Left ventricle myocardium inferior (tissue), 1 donor: ENCODE data around the gene LRRC8E. TPM values are rescaled to one million over a fixed set of nuclear protein-coding genes. Genes with fewer than 3 reads are reported as not detected.

Source experiments
- DNase-seq: peaks from one replicate; pipeline ENCODE4 v3.0.0-alpha.2; 2020
- H3K27ac ChIP-seq: fragments of 200-600 bp; replicated peaks from 2 replicates; pipeline ENCODE4 v1.8.0; 2021
- H3K27me3 ChIP-seq: fragments of 200-600 bp; 2 replicates; pipeline ENCODE4 v1.8.0; 2021; ENCODE audit warnings: low read depth
- H3K36me3 ChIP-seq: fragments of 200-600 bp; 2 replicates; pipeline ENCODE4 v1.8.0; 2021
- H3K4me1 ChIP-seq: fragments of 200-600 bp; 2 replicates; pipeline ENCODE4 v1.8.0; 2021
- H3K4me3 ChIP-seq: fragments of 200-600 bp; 2 replicates; pipeline ENCODE4 v1.8.0; 2021; ENCODE audit warnings: mild to moderate bottlenecking, moderate library complexity
- H3K9me3 ChIP-seq: fragments of 200-600 bp; replicated peaks from 2 replicates; pipeline ENCODE4 v1.8.0; 2021
- CTCF ChIP-seq: fragments of 200-600 bp; IDR thresholded peaks from 2 replicates; pipeline ENCODE4 v1.8.0; 2021; ENCODE audit warnings: antibody characterized with exemption, mild to moderate bottlenecking, borderline replicate concordance
- intact Hi-C: fragments of 100-400 bp; cut with micrococcal nuclease; formaldehyde crosslinking; loops from one replicate; pipeline ENCODE4 v1.11.0; 2022
- total RNA-seq: library from RNA; stranded (reverse); fragmentation: NEBNext Ultra II Directional; extraction: Animal tissue kit (Norgen Biotek cat#: 25700); gene quantifications from one replicate; pipeline ENCODE4 v1.2.1, GENCODE V29; 2021
- donor health status: DM: no; HTN: yes; CAD: no; lungs with severe emphysema.

LRRC8E gene
- total RNA-seq, 1 donor from 2014 or later, result 0.44 TPM

- Histone ChIP-seq H3K4me1 (peaks cover 36% of the 10 kb centered on the region), H3K4me3 (peak overlapping the region; percentile 67), H3K27ac (no peak overlapping the region), H3K36me3 (no peaks in the 10 kb centered on the region), H3K9me3 (no peaks in the 10 kb centered on the region), H3K27me3 (peaks cover 65% of the 10 kb centered on the region)
- DNase-seq, result no peak
- no peak for TF ChIP-seq CTCF
- intact Hi-C loops, result no loop called here
These were observed 20.0 kb upstream of the LRRC8E start for GRCh38 chr19:7868326-7868670.

- H3K36me3 ChIP-seq, result no peaks in the 10 kb centered on the region
- H3K4me1 ChIP-seq, result peaks cover 42% of the 10 kb centered on the region
- peak; percentile 58 for DNase-seq
- H3K27ac ChIP-seq, result peak overlapping the region; percentile 57
- H3K27me3 ChIP-seq, result peaks cover 65% of the 10 kb centered on the region
- peak; percentile 89 for TF ChIP-seq CTCF
- H3K9me3 ChIP-seq, result no peaks in the 10 kb centered on the region
- peak overlapping the region; percentile 67 for H3K4me3 ChIP-seq
- intact Hi-C loops, result no loop called here
These were observed 19.4 kb upstream of the LRRC8E start for GRCh38 chr19:7868671-7869452.

- intact Hi-C loops, result no loop called here
These were observed 18.8 kb upstream of the LRRC8E start for GRCh38 chr19:7869453-7869909.

GRCh38 chr19:7869910-7870511 lies 18.3 kb upstream of the LRRC8E start:
- H3K4me1 ChIP-seq, result peaks cover 50% of the 10 kb centered on the region
- H3K9me3 ChIP-seq, result no peaks in the 10 kb centered on the region
- intact Hi-C loops, result no loop called here
- peak overlapping the region; percentile 67 for H3K4me3 ChIP-seq
- no peaks in the 10 kb centered on the region for H3K36me3 ChIP-seq
- H3K27me3 ChIP-seq, result peaks cover 66% of the 10 kb centered on the region
- H3K27ac ChIP-seq, result peak overlapping the region; percentile 57
- TF ChIP-seq CTCF, result no peak
- no peak for DNase-seq

More at GRCh38 chr19:7869453-7869909, 18.8 kb upstream of the LRRC8E start:
- peak; percentile 50 for TF ChIP-seq CTCF
- H3K36me3 ChIP-seq, result no peaks in the 10 kb centered on the region
- H3K4me3 ChIP-seq, result peak overlapping the region; percentile 67
- H3K4me1 ChIP-seq, result peaks cover 47% of the 10 kb centered on the region
- peak; percentile 49 for DNase-seq
- H3K27me3 ChIP-seq, result peaks cover 66% of the 10 kb centered on the region
- no peaks in the 10 kb centered on the region for H3K9me3 ChIP-seq
- peak overlapping the region; percentile 57 for H3K27ac ChIP-seq

- Histone ChIP-seq H3K27ac (peak overlapping the region; percentile 40), H3K27me3 (peaks cover 71% of the 10 kb centered on the region), H3K9me3 (no peaks in the 10 kb centered on the region), H3K4me1 (peaks cover 50% of the 10 kb centered on the region), H3K36me3 (no peaks in the 10 kb centered on the region), H3K4me3 (peak overlapping the region; percentile 49)
- intact Hi-C loops, result no loop called here
- no peak for DNase-seq
- TF ChIP-seq CTCF, result no peak
These were observed 17.5 kb upstream of the LRRC8E start for GRCh38 chr19:7870571-7871436.
